ENCODE measurements around the gene TRPM4. TPM values are rescaled to one million over a fixed set of nuclear protein-coding genes. Genes with fewer than 3 reads are reported as not detected.

The TRPM4 gene
- total and polyA plus RNA-seq, 10 of the 15 experiments (the other 5 are each of a cell fraction or from before 2014, with no cell fraction given), result 0.10 to 0.64 (median 0.15) TPM; not detected in 7

DNA sequence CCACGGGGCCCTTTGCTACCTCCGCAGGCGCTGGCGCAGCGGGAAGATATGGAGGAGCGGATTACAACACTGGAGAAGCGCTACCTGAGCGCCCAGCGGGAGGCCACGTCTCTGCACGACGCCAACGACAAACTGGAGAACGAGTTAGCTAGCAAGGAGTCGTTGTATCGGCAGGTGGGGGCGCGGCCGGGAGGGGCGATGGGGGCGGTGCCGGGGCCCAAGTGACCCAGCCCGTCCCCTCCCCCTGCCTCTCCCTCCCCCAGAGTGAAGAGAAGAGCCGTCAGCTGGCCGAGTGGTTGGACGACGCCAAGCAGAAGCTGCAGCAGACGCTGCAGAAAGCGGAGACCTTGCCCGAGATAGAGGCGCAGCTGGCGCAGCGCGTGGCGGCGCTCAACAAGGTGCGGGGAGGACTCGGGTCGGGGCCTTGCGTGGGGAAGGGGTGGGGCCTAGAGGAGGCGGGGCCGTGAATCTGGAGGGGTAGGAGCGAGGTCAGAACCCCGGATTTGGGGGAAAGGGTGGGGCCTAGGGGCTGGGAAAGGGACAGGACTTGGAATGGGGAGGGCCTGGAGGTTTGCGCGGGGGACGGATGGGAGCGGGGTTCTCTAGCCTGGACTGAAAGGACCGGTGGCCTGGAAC, 24.5 kb upstream of the TRPM4 start:
- ChIA-PET RAD21 (ENCODE audit: unreplicated experiment) (no interaction called here), CTCF (interaction anchor here (0.5 to 1.2 kb wide), 4 partner anchors 20 to 121 kb away, joined by 3 to 4 read pairs (median 3); no protein-coding TSS in a partner anchor), POLR2A (interaction anchor here (0.7 kb wide), 1 partner anchor 113 kb away, joined by 3 read pairs; no protein-coding TSS in a partner anchor), SMC1A (ENCODE audit: uncharacterized antibody, unreplicated experiment) (no interaction called here)
- no peaks in the 10 kb centered on the region for H4K20me1 ChIP-seq (ENCODE audit: control insufficient read depth, insufficient read depth)
- no peak for DNase-seq (ENCODE audit: low read depth, low spot score)
- H3K9me3 ChIP-seq (replicated peaks; ENCODE audit: control insufficient read depth, insufficient read depth, low read length), result no peaks in the 10 kb centered on the region; the same call in 2 of the 3 replicates
- WGBS (ENCODE audit: insufficient coverage, insufficient replicate concordance, low lambda C conversion rate, missing lambda C conversion rate), result 61% methylated on average over 36 of the region's 49 CpGs
- no peak for TF ChIP-seq GABPA (IDR thresholded peaks at IDR 0.05; ENCODE audit: low read depth)
- TF ChIP-seq BCL11A (IDR thresholded peaks at IDR 0.05; ENCODE audit: low read depth, low read length), result no peak
- intact Hi-C loops (cut with micrococcal nuclease; ENCODE audit: unreplicated experiment) (no loop called here), in situ Hi-C loops (cut with MboI) (no loop called here)
- H3K79me2 ChIP-seq (ENCODE audit: control insufficient read depth, insufficient read depth, low read length), result no peaks in the 10 kb centered on the region
- H3K4me2 ChIP-seq (ENCODE audit: control insufficient read depth, insufficient read depth), result no peak overlapping the region
- no peak overlapping the region for H3K4me3 ChIP-seq
- H3K27me3 ChIP-seq (replicated peaks in 1 of 2; ENCODE audit: control insufficient read depth in 2 of 2, insufficient read depth in 2 of 2, low read length in 1 of 2), result no peaks in the 10 kb centered on the region
- BruUV-seq (replicated peaks), result no TSS peak
- H3K27ac ChIP-seq (ENCODE audit: control insufficient read depth, insufficient read depth), result no peak overlapping the region
- H3K9ac ChIP-seq (ENCODE audit: control insufficient read depth, insufficient read depth, low read length), result no peak overlapping the region
- H2AFZ ChIP-seq (ENCODE audit: control insufficient read depth, low read depth, low read length), result no peak overlapping the region
- no peaks in the 10 kb centered on the region for H3K4me1 ChIP-seq (ENCODE audit: control insufficient read depth, insufficient read depth, low read length)
- no peak for ATAC-seq
- no peaks in the 10 kb centered on the region; a peak in 1 of 4 replicates for H3K36me3 ChIP-seq (ENCODE audit: control insufficient read depth in 2 of 2, insufficient read depth in 2 of 2, low read length in 1 of 2)
- FAIRE-seq, result no peak

DNA sequence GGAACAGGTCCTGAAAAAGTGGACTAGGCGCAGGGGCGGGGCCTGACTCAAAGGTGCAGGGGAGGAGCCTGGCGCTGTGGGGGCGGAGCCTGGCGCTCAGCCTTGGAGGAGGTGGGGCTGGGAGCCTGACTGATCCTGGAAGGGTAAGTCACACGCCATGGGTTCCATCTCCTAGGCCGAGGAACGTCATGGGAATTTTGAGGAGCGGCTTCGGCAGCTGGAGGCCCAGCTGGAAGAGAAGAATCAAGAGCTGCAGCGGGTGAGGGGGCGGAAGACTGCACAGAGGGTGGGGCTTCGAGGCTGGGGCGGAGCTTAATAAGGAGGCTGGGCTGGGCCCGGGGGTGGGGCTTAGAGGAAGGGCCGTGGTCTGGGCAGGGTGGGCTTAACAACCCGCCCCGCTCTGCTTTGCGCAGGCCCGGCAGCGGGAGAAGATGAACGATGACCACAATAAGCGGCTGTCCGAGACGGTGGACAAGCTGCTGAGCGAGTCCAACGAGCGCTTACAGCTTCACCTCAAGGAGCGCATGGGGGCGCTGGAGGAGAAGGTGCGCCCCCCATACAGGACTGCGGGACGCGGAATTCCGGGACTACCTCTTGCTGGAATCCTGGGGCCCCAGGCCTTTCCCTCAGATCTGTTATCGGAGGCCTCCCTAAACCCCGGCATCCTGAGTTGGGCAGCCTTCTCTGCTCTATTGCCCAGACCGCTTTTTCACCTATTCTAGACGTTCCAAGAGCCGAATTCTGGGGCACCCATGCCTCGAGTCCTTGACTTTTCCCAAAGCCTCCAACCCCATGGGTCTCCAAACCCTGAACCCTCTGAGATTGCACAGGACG, 23.8 kb upstream of the TRPM4 start:
- Histone ChIP-seq H3K9ac (ENCODE audit: control insufficient read depth, insufficient read depth, low read length) (no peak overlapping the region), H3K36me3 (ENCODE audit: control insufficient read depth in 2 of 2, insufficient read depth in 2 of 2, low read length in 1 of 2) (no peaks in the 10 kb centered on the region; a peak in 1 of 4 replicates), H2AFZ (ENCODE audit: control insufficient read depth, low read depth, low read length) (no peak overlapping the region), H3K79me2 (ENCODE audit: control insufficient read depth, insufficient read depth, low read length) (no peaks in the 10 kb centered on the region), H3K4me1 (ENCODE audit: control insufficient read depth, insufficient read depth, low read length) (no peaks in the 10 kb centered on the region), H4K20me1 (ENCODE audit: control insufficient read depth, insufficient read depth) (no peaks in the 10 kb centered on the region), H3K4me2 (ENCODE audit: control insufficient read depth, insufficient read depth) (no peak overlapping the region; the same call in 1 of the 2 replicates), H3K27me3 (replicated peaks in 1 of 2; ENCODE audit: control insufficient read depth in 2 of 2, insufficient read depth in 2 of 2, low read length in 1 of 2) (no peaks in the 10 kb centered on the region), H3K27ac (ENCODE audit: control insufficient read depth, insufficient read depth) (no peak overlapping the region), H3K9me3 (replicated peaks; ENCODE audit: control insufficient read depth, insufficient read depth, low read length) (no peaks in the 10 kb centered on the region; the same call in 2 of the 3 replicates), H3K4me3 (no peak overlapping the region)
- POLR2A ChIA-PET, result no interaction called here
- BruUV-seq (replicated peaks), result no TSS peak
- FAIRE-seq (no peak), DNase-seq (ENCODE audit: low read depth, low spot score) (no peak), ATAC-seq (0 out of 3 replicates have a peak, but pooled peaks have one; percentile 34)
- CTCF ChIA-PET, result interaction anchor here (0.5 to 1.3 kb wide), 5 partner anchors 21 to 120 kb away, joined by 3 to 4 read pairs (median 3); no protein-coding TSS in a partner anchor
- RAD21 ChIA-PET (ENCODE audit: unreplicated experiment), result no interaction called here
- intact Hi-C loops (cut with micrococcal nuclease; ENCODE audit: unreplicated experiment), result no loop called here
- SMC1A ChIA-PET (ENCODE audit: uncharacterized antibody, unreplicated experiment), result no interaction called here
- TF ChIP-seq RUNX3 (IDR thresholded peaks at IDR 0.05; ENCODE audit: low read length), result no peak
- peak in 1 of 2 experiments; percentile 47; a peak in 1 of 3 replicates for TF ChIP-seq EGR1 (IDR thresholded peaks at IDR 0.05; ENCODE audit: borderline replicate concordance in 1 of 2, low read depth in 2 of 2, low read length in 2 of 2)
- in situ Hi-C loops (cut with MboI), result no loop called here
- WGBS (ENCODE audit: insufficient coverage, insufficient replicate concordance, low lambda C conversion rate, missing lambda C conversion rate), result 70% methylated on average over 34 of the region's 42 CpGs
